ENCODE data around the gene CSAD.
"Not testable (repeated sequence)": the region's sequence is repeated elsewhere in the genome, so short reads cannot be mapped to it uniquely, and the experiment has no call there.

CSAD gene

GRCh38 chr12:53147653-53148052 lies 33.1 kb downstream of the CSAD start:
- no peak for DNase-seq (ENCODE audit: low read depth in 3 of 3, low spot score in 1 of 3)

- no peak for DNase-seq (ENCODE audit: low read depth in 3 of 3, low spot score in 1 of 3)
These were observed 33.5 kb downstream of the CSAD start for GRCh38 chr12:53147181-53147580.

- DNase-seq (ENCODE audit: low read depth in 3 of 3, low spot score in 1 of 3): no peak
These were observed 35.1 kb downstream of the CSAD start for GRCh38 chr12:53145383-53146260.

GRCh38 chr12:53143355-53143754 lies 37.4 kb downstream of the CSAD start:
- no peak for DNase-seq (ENCODE audit: low read depth in 3 of 3, low spot score in 1 of 3)

- no peak for DNase-seq (ENCODE audit: low read depth in 3 of 3, low spot score in 1 of 3)
These were observed 47.0 kb downstream of the CSAD start for GRCh38 chr12:53133722-53134121.

- DNase-seq (ENCODE audit: low read depth in 3 of 3, low spot score in 1 of 3): no peak
These were observed 48.9 kb downstream of the CSAD start for GRCh38 chr12:53131844-53132243.

- no peak for DNase-seq (ENCODE audit: low read depth in 3 of 3, low spot score in 1 of 3)
These were observed 51.8 kb downstream of the CSAD start for GRCh38 chr12:53128780-53129569.

GRCh38 chr12:53127169-53127568 lies 53.6 kb downstream of the CSAD start:
- no peak for DNase-seq (ENCODE audit: low read depth in 3 of 3, low spot score in 1 of 3)

- DNase-seq (ENCODE audit: low read depth in 3 of 3, low spot score in 1 of 3): no peak
These were observed 56.4 kb downstream of the CSAD start for GRCh38 chr12:53124352-53124723.

GRCh38 chr12:53123578-53124351 lies 57.0 kb downstream of the CSAD start:
- no peak for DNase-seq (ENCODE audit: low read depth in 3 of 3, low spot score in 1 of 3)

- DNase-seq (ENCODE audit: low read depth in 3 of 3, low spot score in 1 of 3): no peak
These were observed 57.7 kb downstream of the CSAD start for GRCh38 chr12:53122961-53123468.

- no peak for DNase-seq (ENCODE audit: low read depth in 3 of 3, low spot score in 1 of 3)
These were observed 59.8 kb downstream of the CSAD start for GRCh38 chr12:53120685-53121525.

GRCh38 chr12:53118751-53119300 lies 61.9 kb downstream of the CSAD start:
- DNase-seq (ENCODE audit: low read depth in 3 of 3, low spot score in 1 of 3): no peak

GRCh38 chr12:53115891-53116648 lies 64.7 kb downstream of the CSAD start:
- DNase-seq (ENCODE audit: low read depth in 3 of 3, low spot score in 1 of 3): no peak

- no peak for DNase-seq (ENCODE audit: low read depth in 3 of 3, low spot score in 1 of 3)
These were observed 65.4 kb downstream of the CSAD start for GRCh38 chr12:53115112-53115890.

- no peak for DNase-seq (ENCODE audit: low read depth in 3 of 3, low spot score in 1 of 3)
These were observed 66.8 kb downstream of the CSAD start for GRCh38 chr12:53113951-53114350.

- no peak for DNase-seq (ENCODE audit: low read depth in 3 of 3, low spot score in 1 of 3)
These were observed 67.5 kb downstream of the CSAD start for GRCh38 chr12:53113136-53113705.

- not testable (repeated sequence) for DNase-seq (ENCODE audit: low read depth in 3 of 3, low spot score in 1 of 3)
These were observed 68.3 kb downstream of the CSAD start for GRCh38 chr12:53112431-53112830.

Measured in stimulated activated CD4-positive, alpha-beta T cell treated with anti-CD3 and anti-CD28 coated beads, TNF-alpha, amount 100 ng/mL, for 1 hour (primary cell).